GM12878 (cell line): Measurements from ENCODE around the gene DCST1. TPM values are rescaled to one million over a fixed set of nuclear protein-coding genes. Genes with fewer than 3 reads are reported as not detected.

Source experiments
- ATAC-seq: fragments of 200-7000 bp; cut with Tn5 transposase; 3 replicates; pipeline ENCODE4 v1.9.1; 2020; ENCODE audit warnings: mild to moderate bottlenecking, moderate library complexity
- BruUV-seq: library from RNA; stranded (reverse); fragments of 400-500 nt; replicated peaks from 2 replicates; lab custom pipeline; 2021; lab: Mats Ljungman, UMichigan
- CTCF ChIA-PET: fragments of 300-600 bp; sonication (Branson Sonifier 250); formaldehyde crosslinking; extraction: SDS; loops from one replicate; lab custom pipeline; 2021; ENCODE audit warnings: inconsistent platforms; lab: Yijun Ruan, JAX
- POLR2A ChIA-PET: fragments of 350-600 bp; formaldehyde crosslinking; extraction: SDS; loops from one replicate; lab custom pipeline; 2021; ENCODE audit warnings: inconsistent platforms; lab: Charles Lee
- RAD21 ChIA-PET: fragments of 300-600 bp; sonication (Branson Sonifier 250); formaldehyde crosslinking; loops from one replicate; lab custom pipeline; 2023; ENCODE audit warnings: antibody characterized with exemption; ENCODE audit not compliant: unreplicated experiment; lab: Charles Lee
- SMC1A ChIA-PET: fragments of 300-600 bp; sonication (Branson Sonifier 250); formaldehyde crosslinking; loops from one replicate; lab custom pipeline; 2023; ENCODE audit not compliant: unreplicated experiment, uncharacterized antibody; lab: Charles Lee
- DNase-seq: peaks from one replicate; pipeline ENCODE4 v3.0.0-alpha.2; 2011; ENCODE audit warnings: low read depth, low spot score
- FAIRE-seq: peaks from 3 replicates; lab custom pipeline; 2011; peaks lifted over from hg19 to GRCh38; lab: Jason Lieb, UNC
- H2AFZ ChIP-seq: 2 replicates; pipeline ENCODE4 v1.6.0; 2011; ENCODE audit warnings: low read depth, low read length, control low read depth; ENCODE audit not compliant: control insufficient read depth
- H3K27ac ChIP-seq: 2 replicates; pipeline ENCODE4 v1.5.1; 2011; ENCODE audit warnings: control low read depth; ENCODE audit not compliant: control insufficient read depth, insufficient read depth
- H3K27me3 ChIP-seq, 2 experiments: replicated peaks in 1 of 2; 2 replicates each; pipeline versions ENCODE4 v1.6.0 to v1.6.1; 2011; ENCODE audit warnings: low read length in 1 of 2; ENCODE audit not compliant: control insufficient read depth in 2 of 2, insufficient read depth in 2 of 2
- H3K36me3 ChIP-seq, 2 experiments: 2 replicates each; pipeline ENCODE4 v1.5.1; 2011; ENCODE audit warnings: low read length in 1 of 2; ENCODE audit not compliant: control insufficient read depth in 2 of 2, insufficient read depth in 2 of 2
- H3K4me1 ChIP-seq: 2 replicates; pipeline ENCODE4 v1.6.1; 2011; ENCODE audit warnings: mild to moderate bottlenecking, low read length, moderate library complexity, mixed read lengths; ENCODE audit not compliant: control insufficient read depth, insufficient read depth
- H3K4me2 ChIP-seq: 2 replicates; pipeline ENCODE4 v1.6.0; 2011; ENCODE audit warnings: control low read depth; ENCODE audit not compliant: control insufficient read depth, insufficient read depth
- H3K4me3 ChIP-seq: fragments of 200-600 bp; sonication (generic); 2 replicates; pipeline ENCODE4 v1.5.1; 2016
- H3K79me2 ChIP-seq: 2 replicates; pipeline ENCODE4 v1.6.0; 2011; ENCODE audit warnings: low read length; ENCODE audit not compliant: control insufficient read depth, insufficient read depth
- H3K9ac ChIP-seq: 2 replicates; pipeline ENCODE4 v1.8.0; 2011; ENCODE audit warnings: low read length, control low read depth, mixed read lengths; ENCODE audit not compliant: control insufficient read depth, insufficient read depth
- H3K9me3 ChIP-seq: replicated peaks from 3 replicates; pipeline ENCODE4 v1.5.1; 2011; ENCODE audit warnings: mild to moderate bottlenecking, low read length; ENCODE audit not compliant: control insufficient read depth, insufficient read depth
- H4K20me1 ChIP-seq: 2 replicates; pipeline ENCODE4 v1.6.0; 2011; ENCODE audit not compliant: control insufficient read depth, insufficient read depth
- BRCA1 ChIP-seq: IDR thresholded peaks from 2 replicates; pipeline ENCODE4 v1.6.1; 2011; ENCODE audit warnings: low read depth, low read length, improper control_type of control experiment
- CEBPZ ChIP-seq: fragments of 150-350 bp; IDR thresholded peaks from 2 replicates; pipeline ENCODE4 v1.6.1; 2016; ENCODE audit warnings: low read depth, low read length
- E2F4 ChIP-seq: IDR thresholded peaks from 2 replicates; pipeline ENCODE4 v1.6.1; 2012; ENCODE audit warnings: low read depth, low read length, improper control_type of control experiment
- MEF2B ChIP-seq: fragments of 450-650 bp; IDR thresholded peaks from 2 replicates; pipeline ENCODE4 v1.6.1; 2018; ENCODE audit warnings: mild to moderate bottlenecking, moderate library complexity; ENCODE audit not compliant: partially characterized antibody, poor library complexity, severe bottlenecking
- NFYA ChIP-seq: IDR thresholded peaks from 2 replicates; pipeline ENCODE4 v1.6.1; 2011; ENCODE audit warnings: low read depth, mild to moderate bottlenecking, low read length, improper control_type of control experiment, borderline replicate concordance
- PKNOX1 ChIP-seq: fragments of 450-650 bp; IDR thresholded peaks from 2 replicates; pipeline ENCODE4 v1.6.1; 2016; ENCODE audit warnings: mild to moderate bottlenecking
- SMAD5 ChIP-seq: IDR thresholded peaks from 2 replicates; pipeline ENCODE4 v1.6.1; 2016; ENCODE audit warnings: antibody characterized with exemption, low read depth
- TCF12 ChIP-seq: IDR thresholded peaks from 2 replicates; pipeline ENCODE4 v1.6.1; 2011; ENCODE audit warnings: low read depth, mild to moderate bottlenecking, low read length
- ZNF24 ChIP-seq: fragments of 450-650 bp; IDR thresholded peaks from 2 replicates; pipeline ENCODE4 v1.6.1; 2017; ENCODE audit warnings: antibody characterized with exemption, mild to moderate bottlenecking
- ZNF592 ChIP-seq: fragments of 450-650 bp; IDR thresholded peaks from 2 replicates; pipeline ENCODE4 v1.6.1; 2017; ENCODE audit warnings: mild to moderate bottlenecking, moderate library complexity
- WGBS: methylation state at CpG from one replicate; pipeline ENCODE4 v1.1.6; 2016; ENCODE audit warnings: low lambda C conversion rate; ENCODE audit not compliant: insufficient replicate concordance, insufficient coverage; ENCODE audit errors: missing lambda C conversion rate; 5-methylcytosine and 5-hydroxymethylcytosine counted together
- in situ Hi-C: fragments of 300-500 bp; cut with MboI; formaldehyde crosslinking; loops from 9 replicates; pipeline ENCODE4 v1.14.3; 2018; ENCODE audit warnings: mixed read lengths
- intact Hi-C: fragments of 100-400 bp; cut with micrococcal nuclease; formaldehyde crosslinking; loops from one replicate; pipeline ENCODE4 v1.14.2; 2022; ENCODE audit not compliant: unreplicated experiment
- polyA plus RNA-seq, 11 experiments: library from polyadenylated mRNA; depleted of rRNA in 4 of 11; unstranded in 6 of 11; stranded (reverse) in 5 of 11; fragments of >200 nt; fragmentation: Nextera tagmentation in 4 of 11; fragmentation: Illumina TruSeq in 1 of 11; extraction: Ambion mirVana in 4 of 11; extraction: Trizol in 1 of 11; gene quantifications; 1 replicate in 1 of 11; 2 replicates in 10 of 11; pipeline versions ENCODE4 v1.2.1 to v1.2.3, GENCODE V29; 2011 to 2016; ENCODE audit warnings: inconsistent platforms in 2 of 11, missing spikeins in 2 of 11, low read depth in 1 of 11
- total RNA-seq, 4 experiments: library from RNA; depleted of rRNA in 3 of 4; stranded (reverse); fragments of >200 nt in 3 of 4; fragmentation: Illumina TruSeq in 1 of 4; extraction: Trizol in 1 of 4; gene quantifications; 2 replicates each; pipeline versions ENCODE4 v1.2.1 to v1.2.3, GENCODE V29; 2013 to 2021

The DCST1 gene
- total and polyA plus RNA-seq, 10 of the 15 experiments (the other 5 are each of a cell fraction or from before 2014, with no cell fraction given), result not detected

GRCh38 chr1:155043793-155044192, 10.2 kb downstream of the DCST1 start:
- no peak overlapping the region for H2AFZ ChIP-seq
- no peak for FAIRE-seq
- ChIA-PET POLR2A (interaction anchor here (0.5 to 1.8 kb wide), 5 partner anchors 9 to 41 kb away, joined by 3 to 4 read pairs (median 3); no protein-coding TSS in a partner anchor), SMC1A (interaction anchor here (1.7 to 3.0 kb wide), 3 partner anchors 16 to 42 kb away, joined by 12 to 17 read pairs (median 13); no protein-coding TSS in a partner anchor), CTCF (interaction anchor here (0.7 to 6.1 kb wide), 25 partner anchors 14 to 405 kb away, joined by 3 to 121 read pairs (median 4); partner anchors contain the start of genes KRTCAP2 and LENEP), RAD21 (interaction anchor here (0.6 to 3.6 kb wide), 11 partner anchors 9 to 484 kb away, joined by 3 to 16 read pairs (median 5); partner anchors contain the start of gene PYGO2)
- H3K36me3 ChIP-seq, result no peaks in the 10 kb centered on the region
- no peaks in the 10 kb centered on the region for H3K79me2 ChIP-seq
- H3K9ac ChIP-seq, result no peak overlapping the region
- 25% methylated on average over 3 of the region's 3 CpGs for WGBS
- H3K4me1 ChIP-seq, result no peaks in the 10 kb centered on the region
- H4K20me1 ChIP-seq, result no peaks in the 10 kb centered on the region
- H3K27me3 ChIP-seq, result peaks cover 2 to 3% of the 10 kb centered on the region in 2 experiments; a peak in 2 of 4 replicates
- in situ Hi-C loops (no loop called here), intact Hi-C loops (no loop called here)
- no peaks in the 10 kb centered on the region for H3K9me3 ChIP-seq
- BruUV-seq, result no TSS peak
- H3K4me2 ChIP-seq, result no peak overlapping the region
- ATAC-seq, result no peak
- DNase-seq, result no peak
- H3K27ac ChIP-seq, result no peak overlapping the region
- H3K4me3 ChIP-seq, result no peak overlapping the region
- TF ChIP-seq E2F4 (no peak), SMAD5 (no peak), NFYA (no peak), TCF12 (no peak), BRCA1 (no peak), ZNF24 (no peak), CEBPZ (no peak), MEF2B (no peak), ZNF592 (no peak), PKNOX1 (no peak)
